B cell (primary cell): ENCODE measurements around the gene EFEMP1. TPM values are rescaled to one million over a fixed set of nuclear protein-coding genes. Genes with fewer than 3 reads are reported as not detected.
A peak's percentile ranks its signal among the peaks of the same experiment; 100 is the strongest.

ENCODE experiments used
- ATAC-seq: fragments of 200-7000 bp; cut with Tn5 transposase; one replicate; pipeline ENCODE4 v1.10.0; 2021; ENCODE audit warnings: low read depth, mild to moderate bottlenecking, moderate number of reproducible peaks, moderate library complexity
- CTCF ChIA-PET: fragments of 350-600 bp; sonication (Branson Sonifier 250); formaldehyde crosslinking; loops from one replicate; lab custom pipeline; 2021; ENCODE audit warnings: antibody characterized with exemption, inconsistent platforms; lab: Charles Lee
- POLR2A ChIA-PET: fragments of 350-600 bp; sonication (Branson Sonifier 250); formaldehyde crosslinking; loops from one replicate; lab custom pipeline; 2021; ENCODE audit warnings: antibody characterized with exemption; lab: Charles Lee
- DNase-seq: peaks from one replicate; pipeline ENCODE4 v3.0.0; 2013
- H2AFZ ChIP-seq: 2 replicates; pipeline ENCODE4 v1.6.1; 2012; ENCODE audit warnings: mild to moderate bottlenecking, low read depth, low read length; ENCODE audit not compliant: insufficient read depth, poor library complexity, severe bottlenecking
- H3K27ac ChIP-seq, 2 donors: 1 replicate in 1 of 2; 2 replicates in 1 of 2; pipeline ENCODE4 v1.5.1; 2012 to 2013; ENCODE audit warnings: low read length in 2 of 2, mild to moderate bottlenecking in 2 of 2, moderate library complexity in 1 of 2
- H3K27me3 ChIP-seq, 4 experiments: fragments of 200-600 bp in 1 of 4; sonication (generic) in 1 of 4; replicated peaks in 1 of 4; 1 replicate in 2 of 4; 2 replicates in 2 of 4; pipeline versions ENCODE4 v1.6.1 to v1.7.0; 2013 to 2016; ENCODE audit warnings: low read length in 3 of 4, mild to moderate bottlenecking in 2 of 4, mixed read lengths in 1 of 4, moderate library complexity in 1 of 4; ENCODE audit not compliant: insufficient read depth in 4 of 4, control insufficient read depth in 3 of 4; ENCODE audit errors: control extremely low read depth in 1 of 4
- H3K36me3 ChIP-seq, 2 experiments: replicated peaks in 1 of 2; 1 replicate in 1 of 2; 2 replicates in 1 of 2; pipeline versions ENCODE4 v1.6.1 to v1.7.1; 2013; ENCODE audit warnings: low read length in 1 of 2; ENCODE audit not compliant: insufficient read depth in 2 of 2, control insufficient read depth in 1 of 2; ENCODE audit errors: control extremely low read depth in 1 of 2, extremely low read depth in 1 of 2
- H3K4me1 ChIP-seq, 2 donors: fragments of 200-600 bp in 1 of 2; sonication (generic) in 1 of 2; 1 replicate in 1 of 2; 2 replicates in 1 of 2; pipeline versions ENCODE4 v1.5.1 to v1.6.1; 2013 to 2017; ENCODE audit warnings: low read length in 2 of 2; ENCODE audit not compliant: control insufficient read depth in 2 of 2, insufficient read depth in 2 of 2
- H3K4me2 ChIP-seq: replicated peaks from 2 replicates; pipeline ENCODE3; 2012; ENCODE audit warnings: mild to moderate bottlenecking, low read depth, low read length; ENCODE audit not compliant: poor library complexity, severe bottlenecking
- H3K4me3 ChIP-seq, 5 experiments: fragments of 200-600 bp in 1 of 5; sonication (generic) in 1 of 5; 1 replicate in 3 of 5; 2 replicates in 2 of 5; pipeline versions ENCODE4 v1.5.1 to v1.7.0; 2011 to 2016; ENCODE audit warnings: low read length in 4 of 5, mild to moderate bottlenecking in 4 of 5, low read depth in 2 of 5, control low read depth in 1 of 5, moderate library complexity in 1 of 5; ENCODE audit not compliant: insufficient read depth in 1 of 5; ENCODE audit errors: control extremely low read depth in 1 of 5, extremely low read depth in 1 of 5
- H3K79me2 ChIP-seq: fragments of 200-600 bp; sonication (generic); one replicate; pipeline ENCODE4 v1.6.0; 2016; ENCODE audit warnings: low read length; ENCODE audit not compliant: control insufficient read depth, insufficient read depth
- H3K9ac ChIP-seq: fragments of 200-600 bp; sonication (generic); 2 replicates; pipeline ENCODE4 v1.6.1; 2017; ENCODE audit warnings: mild to moderate bottlenecking, low read length, moderate library complexity
- H3K9me3 ChIP-seq, 3 donors: one replicate each; pipeline versions ENCODE4 v1.6.1 to v1.7.1; 2013; ENCODE audit warnings: low read length in 2 of 3; ENCODE audit not compliant: control insufficient read depth in 2 of 3, insufficient read depth in 1 of 3; ENCODE audit errors: control extremely low read depth in 1 of 3
- H4K20me1 ChIP-seq: 2 replicates; pipeline ENCODE4 v1.6.0; 2012; ENCODE audit warnings: mild to moderate bottlenecking, low read length; ENCODE audit not compliant: insufficient read depth, control insufficient read depth, poor library complexity, severe bottlenecking
- H3K27ac Mint-ChIP-seq: one replicate; pipeline ENCODE4 v1.8.0; 2021; ENCODE audit warnings: mixed read lengths
- H3K27me3 Mint-ChIP-seq: one replicate; pipeline ENCODE4 v1.8.0; 2021; ENCODE audit warnings: mixed read lengths
- H3K4me1 Mint-ChIP-seq: one replicate; pipeline ENCODE4 v1.8.0; 2021; ENCODE audit warnings: mixed read lengths
- H3K4me3 Mint-ChIP-seq: one replicate; pipeline ENCODE4 v1.8.0; 2021; ENCODE audit warnings: mixed read lengths
- H3K9me3 Mint-ChIP-seq: one replicate; pipeline ENCODE4 v1.8.0; 2022; ENCODE audit warnings: mixed read lengths; ENCODE audit not compliant: insufficient read depth
- EZH2 ChIP-seq: IDR thresholded peaks from 2 replicates; pipeline ENCODE4 v1.6.1; 2012; ENCODE audit warnings: borderline replicate concordance, low read depth, mild to moderate bottlenecking, moderate library complexity, low read length; ENCODE audit not compliant: insufficient read depth, poor library complexity, severe bottlenecking
- WGBS: methylation state at CpG from one replicate; pipeline ENCODE4 v1.1.5; 2013; ENCODE audit warnings: missing lambda C conversion rate; ENCODE audit not compliant: insufficient coverage; 5-methylcytosine and 5-hydroxymethylcytosine counted together
- intact Hi-C: fragments of 100-400 bp; cut with micrococcal nuclease; formaldehyde crosslinking; loops from one replicate; pipeline ENCODE4 v1.10.0; 2022
- polyA plus RNA-seq: library from polyadenylated mRNA; depleted of rRNA; stranded (reverse); fragments of >200 nt; gene quantifications from 2 replicates; pipeline ENCODE4 v1.2.3, GENCODE V29; 2012
- total RNA-seq, 2 donors: library from RNA; stranded (reverse); fragments of 120-200 nt in 1 of 2; gene quantifications; 1 replicate in 1 of 2; 2 replicates in 1 of 2; pipeline versions ENCODE4 v1.2.3 to v1.2.4, GENCODE V29; 2013 to 2022
- TF ChIP-seq, protein P1 (sequence below): fragments of 200-600 bp; IDR thresholded peaks from one replicate; pipeline ENCODE4 v1.8.0; 2022; ENCODE audit warnings: antibody characterized with exemption, mild to moderate bottlenecking

EFEMP1 gene
- total and polyA plus RNA-seq, 2 donors (not counting 1 experiment from before 2014, with no cell fraction given) = not detected

DNA sequence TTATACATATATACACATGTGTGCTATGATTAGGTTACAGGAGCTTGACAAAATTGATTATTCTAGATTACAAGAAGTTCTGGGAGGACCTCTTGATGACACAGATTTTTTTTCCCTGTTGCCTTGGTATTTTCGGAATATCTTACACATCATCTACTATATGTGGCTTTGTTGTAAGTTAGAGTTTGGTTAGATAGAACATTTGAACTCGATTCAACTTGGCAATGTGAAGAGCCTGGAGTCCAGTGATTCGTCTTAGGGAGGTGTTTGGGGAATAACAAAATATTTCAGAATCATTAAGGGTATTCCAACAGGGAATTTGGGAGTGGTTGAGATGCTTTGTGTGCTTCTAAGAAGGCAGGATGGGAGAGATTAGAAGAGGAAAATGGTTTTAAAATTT is 39.3 kb upstream of the EFEMP1 start:
- H3K4me1 Mint-ChIP-seq = no peaks in the 10 kb centered on the region
- Histone ChIP-seq H3K4me2 (no peak overlapping the region), H3K27ac (no peak overlapping the region), H3K4me1 (no peaks in the 10 kb centered on the region), H3K9ac (no peak overlapping the region), H3K36me3 (no peaks in the 10 kb centered on the region), H3K79me2 (no peaks in the 10 kb centered on the region), H3K4me3 (no peak overlapping the region), H3K27me3 (peaks cover 0 to 3% (median 0%) of the 10 kb centered on the region in 4 experiments), H3K9me3 (no peaks in the 10 kb centered on the region), H2AFZ (no peak overlapping the region), H4K20me1 (no peaks in the 10 kb centered on the region)
- H3K4me3 Mint-ChIP-seq = no peak overlapping the region
- no peak for ATAC-seq
- H3K9me3 Mint-ChIP-seq = no peaks in the 10 kb centered on the region
- 57% methylated on average over 1 of the region's 3 CpGs for WGBS
- no peak for DNase-seq
- no peak overlapping the region for H3K27ac Mint-ChIP-seq
- ChIA-PET POLR2A (no interaction called here), CTCF (interaction anchor here (1.0 to 1.3 kb wide), 2 partner anchors 245 to 1856 kb away, joined by 3 to 4 read pairs; no protein-coding TSS in a partner anchor)
- TF ChIP-seq EZH2 = no peak
- peaks cover 25% of the 10 kb centered on the region for H3K27me3 Mint-ChIP-seq
- intact Hi-C loops = no loop called here

DNA sequence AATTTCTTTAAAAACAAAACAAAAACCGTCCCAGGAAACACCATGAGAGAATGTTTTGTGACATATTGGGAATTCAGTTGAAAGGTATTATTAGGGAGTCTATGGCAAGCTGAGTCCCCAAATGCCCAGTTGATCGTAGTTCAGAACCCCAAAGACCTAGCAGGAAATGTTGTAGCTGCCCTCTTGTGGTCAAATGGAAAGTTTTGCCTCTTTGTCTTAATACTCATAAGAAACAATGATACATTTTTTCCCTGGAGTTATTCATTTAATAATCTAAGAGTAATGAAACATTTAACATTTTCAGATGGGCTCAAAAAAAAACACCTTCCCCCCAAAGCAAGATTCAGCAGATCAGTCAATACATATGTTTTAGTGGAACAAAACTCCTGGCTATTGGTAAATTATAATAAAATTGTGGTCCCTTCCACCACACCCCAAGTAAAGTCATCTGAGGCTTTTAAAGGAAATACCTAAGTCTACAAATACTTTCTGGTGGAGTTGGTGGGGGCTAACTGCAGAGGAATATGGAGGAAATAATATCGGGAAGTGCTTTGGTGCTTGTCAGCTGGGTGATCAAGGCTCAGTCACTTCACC is 37.8 kb upstream of the EFEMP1 start:
- ChIA-PET POLR2A (no interaction called here), CTCF (interaction anchor here (1.1 to 1.3 kb wide), 2 partner anchors 242 to 243 kb away, joined by 4 read pairs; no protein-coding TSS in a partner anchor)
- intact Hi-C loops = no loop called here
- no peaks in the 10 kb centered on the region for H4K20me1 ChIP-seq
- H3K4me2 ChIP-seq = no peak overlapping the region
- TF ChIP-seq, protein P1, sequence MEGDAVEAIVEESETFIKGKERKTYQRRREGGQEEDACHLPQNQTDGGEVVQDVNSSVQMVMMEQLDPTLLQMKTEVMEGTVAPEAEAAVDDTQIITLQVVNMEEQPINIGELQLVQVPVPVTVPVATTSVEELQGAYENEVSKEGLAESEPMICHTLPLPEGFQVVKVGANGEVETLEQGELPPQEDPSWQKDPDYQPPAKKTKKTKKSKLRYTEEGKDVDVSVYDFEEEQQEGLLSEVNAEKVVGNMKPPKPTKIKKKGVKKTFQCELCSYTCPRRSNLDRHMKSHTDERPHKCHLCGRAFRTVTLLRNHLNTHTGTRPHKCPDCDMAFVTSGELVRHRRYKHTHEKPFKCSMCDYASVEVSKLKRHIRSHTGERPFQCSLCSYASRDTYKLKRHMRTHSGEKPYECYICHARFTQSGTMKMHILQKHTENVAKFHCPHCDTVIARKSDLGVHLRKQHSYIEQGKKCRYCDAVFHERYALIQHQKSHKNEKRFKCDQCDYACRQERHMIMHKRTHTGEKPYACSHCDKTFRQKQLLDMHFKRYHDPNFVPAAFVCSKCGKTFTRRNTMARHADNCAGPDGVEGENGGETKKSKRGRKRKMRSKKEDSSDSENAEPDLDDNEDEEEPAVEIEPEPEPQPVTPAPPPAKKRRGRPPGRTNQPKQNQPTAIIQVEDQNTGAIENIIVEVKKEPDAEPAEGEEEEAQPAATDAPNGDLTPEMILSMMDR = peak; percentile 39
- TF ChIP-seq EZH2 = no peak
- DNase-seq (peak; percentile 12), ATAC-seq (no peak)
- H3K4me1 ChIP-seq = no peaks in the 10 kb centered on the region
- H3K27me3 ChIP-seq = peaks cover 0 to 3% (median 0%) of the 10 kb centered on the region in 4 experiments
- H3K27ac ChIP-seq = no peak overlapping the region
- WGBS = no CpG with 5 or more reads among the region's 3 CpGs
- H3K36me3 ChIP-seq = no peaks in the 10 kb centered on the region
- no peaks in the 10 kb centered on the region for H3K79me2 ChIP-seq
- H3K4me3 ChIP-seq = no peak overlapping the region
- no peak overlapping the region for H2AFZ ChIP-seq
- Mint-ChIP-seq H3K27me3 (peaks cover 31% of the 10 kb centered on the region), H3K4me1 (no peaks in the 10 kb centered on the region), H3K27ac (no peak overlapping the region), H3K4me3 (no peak overlapping the region), H3K9me3 (no peaks in the 10 kb centered on the region)
- H3K9ac ChIP-seq = no peak overlapping the region
- H3K9me3 ChIP-seq = no peaks in the 10 kb centered on the region
